NCI-H187 treated with DMSO at 0.1 percent for 48 hours (cell line): ENCODE results near the gene MYOZ2.
"Not testable (repeated sequence)": the region's sequence is repeated elsewhere in the genome, so short reads cannot be mapped to it uniquely, and the experiment has no call there.

Experiments
- DNase-seq: peaks from one replicate; lab custom pipeline; 2025; lab: John Stamatoyannopoulos, UW

Gene MYOZ2

DNA sequence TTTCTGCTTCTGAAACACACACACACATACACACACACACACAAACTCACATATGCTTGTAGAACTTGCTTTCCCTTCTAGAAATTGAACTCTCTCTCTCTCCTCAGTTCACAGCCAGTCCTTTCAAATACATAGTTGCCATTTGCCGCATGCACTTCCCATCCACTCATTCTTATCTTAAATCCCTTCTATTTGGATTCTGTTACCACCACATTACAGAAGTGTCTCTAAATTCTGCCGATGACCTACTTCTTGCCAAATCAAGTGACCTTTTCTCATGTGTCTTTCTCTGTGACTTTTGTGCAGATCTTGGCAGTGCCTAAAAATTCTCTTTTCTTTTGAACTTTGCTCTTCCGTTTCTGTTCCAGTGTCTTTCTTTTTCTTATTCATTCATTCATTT is 7.5 kb upstream of the MYOZ2 start:
- no peak for DNase-seq

DNA sequence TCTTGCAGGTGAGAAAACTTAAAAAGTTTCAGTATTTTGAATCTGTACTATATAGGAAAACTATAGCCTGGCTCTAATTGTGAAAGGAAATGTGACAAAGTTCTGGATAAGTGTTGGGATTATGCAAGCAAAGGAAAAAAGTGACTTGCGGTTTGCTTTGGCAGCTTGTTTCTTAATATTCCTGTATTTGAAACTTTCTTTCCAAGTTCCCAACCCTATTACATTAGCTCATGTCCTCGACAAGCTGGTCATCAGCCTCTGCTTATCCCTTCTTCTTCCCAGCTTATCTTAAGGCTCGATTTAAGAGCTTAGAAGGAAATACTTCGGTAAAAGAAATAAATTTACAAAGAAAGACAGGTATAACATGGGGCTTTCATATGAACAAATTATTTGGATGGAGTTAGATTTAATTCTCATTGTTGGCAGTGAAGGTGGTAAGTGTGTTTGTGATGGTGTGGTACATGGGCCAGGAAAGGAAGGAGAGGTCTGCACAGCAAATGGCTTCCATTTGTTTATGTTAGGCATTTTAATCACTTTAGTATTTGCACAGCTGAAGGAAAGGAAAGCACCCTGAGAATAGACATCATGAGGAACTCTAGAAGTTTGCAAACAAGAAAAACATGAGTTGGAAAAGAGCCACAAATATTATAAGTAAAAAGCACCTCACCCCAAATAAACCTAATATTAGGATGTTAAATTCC is 5.1 kb upstream of the MYOZ2 start:
- no peak for DNase-seq

DNA sequence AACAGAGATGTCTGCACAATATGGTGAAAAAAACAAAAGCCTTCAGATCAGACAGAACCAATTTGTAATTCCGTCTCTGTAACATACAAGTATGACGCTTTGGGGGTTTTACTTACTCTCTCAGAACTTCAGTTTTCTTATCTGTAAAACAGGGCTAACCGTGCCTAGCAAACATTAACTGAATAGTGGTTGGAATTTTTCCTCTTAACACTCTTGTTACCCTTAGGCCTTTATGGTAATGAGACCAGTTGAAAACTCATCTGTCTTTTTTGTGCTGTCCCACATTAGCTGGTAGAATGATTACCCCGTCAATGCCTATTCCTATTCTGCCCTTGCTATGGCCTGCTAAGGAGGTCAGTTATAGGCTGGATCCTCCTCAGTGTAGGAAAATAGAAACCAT is 4.5 kb upstream of the MYOZ2 start:
- DNase-seq, result no peak

DNA sequence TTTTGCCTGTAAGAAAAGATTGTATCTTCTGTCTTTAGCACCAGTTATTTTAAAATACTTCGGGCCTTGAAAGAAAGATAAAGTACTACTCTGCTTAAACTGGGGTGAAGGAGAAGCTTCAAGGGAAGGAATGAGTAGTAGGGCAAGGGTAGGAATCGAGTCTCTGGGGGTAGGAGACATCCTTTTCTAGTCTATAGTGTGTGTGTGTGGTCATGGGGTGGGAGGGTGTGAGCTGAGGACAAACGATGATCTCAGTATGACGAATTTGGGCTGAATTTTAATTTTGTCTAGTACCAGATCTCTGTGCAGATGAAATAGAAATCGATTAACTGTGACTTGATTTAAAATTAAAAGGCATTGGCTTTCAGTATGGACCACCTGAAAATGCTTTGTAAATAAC is 3.3 kb upstream of the MYOZ2 start:
- no peak for DNase-seq

DNA sequence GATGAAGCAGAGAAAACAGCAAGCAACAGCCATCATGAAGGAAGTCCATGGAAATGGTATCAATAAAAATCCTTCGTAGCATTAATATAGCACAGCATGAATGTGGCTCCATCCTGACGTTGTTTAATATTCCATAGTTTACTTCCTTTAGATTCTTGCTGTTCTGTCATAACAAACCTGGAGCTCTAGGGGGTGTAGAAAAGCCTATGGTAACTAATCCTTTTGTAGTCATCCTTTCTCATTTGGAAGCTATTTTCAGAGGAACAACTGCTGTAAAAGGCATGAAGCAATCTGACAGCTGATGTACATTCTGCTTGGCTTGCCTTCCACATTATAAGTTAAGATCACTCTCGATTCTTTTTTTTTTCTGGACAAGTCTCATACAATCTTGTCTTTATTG is 914 bp downstream of the MYOZ2 start:
- DNase-seq, result no peak

DNA sequence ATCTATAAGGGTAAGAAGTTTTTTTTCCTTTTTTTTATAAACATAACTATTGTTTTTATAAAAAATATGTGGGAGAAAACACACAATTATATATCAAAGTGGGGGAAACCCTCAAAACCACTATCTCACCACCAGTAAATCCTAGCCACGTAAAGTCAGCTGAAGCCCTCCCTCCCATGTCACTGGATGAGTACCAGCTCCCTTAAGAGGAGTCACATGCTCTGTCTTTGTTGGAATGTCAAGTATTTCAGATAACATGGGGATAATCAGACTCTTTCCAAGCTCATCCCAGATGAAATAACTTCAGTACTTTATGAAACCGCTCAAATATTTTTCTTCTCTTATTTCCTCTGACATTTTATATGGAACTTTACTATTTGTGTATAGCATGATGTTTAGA is 2.4 kb downstream of the MYOZ2 start:
- no peak for DNase-seq

DNA sequence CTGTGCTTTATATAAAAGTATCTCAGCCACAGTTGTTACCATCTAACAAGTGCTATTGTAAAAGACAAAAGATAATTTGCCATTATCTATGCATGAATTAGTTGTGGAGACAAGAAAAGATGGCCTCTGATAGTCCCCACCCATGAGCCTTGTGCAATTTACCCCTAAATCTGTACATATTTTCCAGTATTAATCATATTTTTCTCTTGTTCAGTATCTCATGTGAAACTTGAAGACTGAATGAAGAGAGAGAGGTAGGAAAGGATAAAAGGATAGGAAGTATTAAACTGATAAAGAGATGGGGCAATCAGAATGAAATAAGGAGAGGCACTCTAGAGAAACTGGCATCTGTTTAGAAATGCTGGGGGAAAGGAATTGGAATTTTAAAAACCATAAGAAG is 3.7 kb downstream of the MYOZ2 start:
- no peak for DNase-seq

DNA sequence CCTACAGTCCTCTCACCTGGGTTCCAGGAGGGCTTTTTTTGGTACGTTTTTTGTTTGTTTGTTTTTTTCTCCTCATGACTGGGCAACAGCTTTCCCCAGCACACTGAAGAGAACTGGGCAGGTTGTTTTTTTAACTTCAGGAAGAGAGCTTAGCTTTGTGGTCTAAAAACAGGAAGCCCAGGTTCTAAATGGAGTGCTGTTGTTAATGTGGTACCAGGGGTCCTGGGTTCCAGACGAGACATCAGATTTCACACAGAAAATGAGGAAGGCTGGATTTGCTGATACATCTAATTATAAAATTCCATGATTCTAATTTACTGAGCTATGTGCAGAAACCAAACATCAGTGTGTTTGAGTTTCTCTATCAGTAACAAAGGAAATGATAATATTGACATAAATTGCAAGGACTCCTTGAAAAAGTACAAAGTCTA is 4.2 kb downstream of the MYOZ2 start:
- DNase-seq, result no peak

DNA sequence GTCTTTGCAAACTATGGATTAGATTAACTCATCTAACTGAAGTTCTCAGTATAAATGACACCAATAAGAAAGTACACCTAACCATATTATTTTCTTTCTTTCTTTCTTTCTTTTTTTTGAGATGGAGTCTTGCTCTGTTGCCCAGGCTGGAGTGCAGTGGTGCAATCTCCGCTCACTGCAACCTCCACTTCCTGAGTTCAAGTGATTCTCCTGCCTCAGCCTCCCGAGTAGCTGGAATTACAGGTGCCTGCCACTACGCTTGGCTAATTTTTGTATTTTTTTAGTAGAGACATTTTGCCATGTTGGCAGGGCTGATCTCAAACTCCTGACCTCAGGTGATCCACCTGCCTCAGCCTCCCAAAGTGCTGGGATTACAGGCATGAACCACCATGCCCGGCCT is 5.7 kb downstream of the MYOZ2 start:
- not testable (repeated sequence) for DNase-seq

DNA sequence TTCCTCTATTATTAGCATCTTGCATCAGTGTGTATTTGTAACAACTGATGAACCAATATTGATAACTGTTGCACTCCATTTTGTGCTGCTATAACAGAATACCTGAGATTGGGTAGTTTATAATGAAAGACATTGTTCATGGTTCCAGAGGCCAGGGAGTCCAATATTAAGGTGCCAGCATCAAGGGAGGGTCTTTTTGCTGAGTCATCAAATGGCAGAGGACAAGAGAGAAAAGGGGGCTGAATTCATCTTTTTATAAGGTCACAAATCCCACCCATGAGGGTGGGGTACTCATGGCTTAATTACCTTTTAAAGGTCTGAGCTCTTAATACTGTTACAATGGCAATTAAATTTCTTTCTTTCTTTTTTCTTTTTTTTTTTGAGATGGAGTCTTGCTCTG is 7.2 kb downstream of the MYOZ2 start:
- DNase-seq, result no peak

DNA sequence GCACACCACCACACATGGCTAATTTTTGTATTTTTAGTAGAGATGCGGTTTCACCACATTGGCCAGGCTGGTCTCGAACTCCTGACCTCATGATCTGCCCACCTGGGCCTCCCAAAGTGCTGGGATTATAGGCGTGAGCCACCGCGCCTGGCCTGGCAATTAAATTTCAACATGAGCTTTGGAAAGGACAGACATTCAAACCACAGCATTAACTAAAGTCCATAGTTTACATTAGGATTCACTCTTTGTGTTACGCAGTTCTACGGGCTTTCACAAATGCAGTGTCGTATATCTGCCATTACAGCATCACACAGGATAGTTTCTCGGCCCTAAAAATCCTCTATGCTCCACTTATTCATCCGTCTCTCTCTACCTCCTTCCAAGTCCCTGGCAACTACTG is 7.7 kb downstream of the MYOZ2 start:
- DNase-seq, result not testable (repeated sequence)

DNA sequence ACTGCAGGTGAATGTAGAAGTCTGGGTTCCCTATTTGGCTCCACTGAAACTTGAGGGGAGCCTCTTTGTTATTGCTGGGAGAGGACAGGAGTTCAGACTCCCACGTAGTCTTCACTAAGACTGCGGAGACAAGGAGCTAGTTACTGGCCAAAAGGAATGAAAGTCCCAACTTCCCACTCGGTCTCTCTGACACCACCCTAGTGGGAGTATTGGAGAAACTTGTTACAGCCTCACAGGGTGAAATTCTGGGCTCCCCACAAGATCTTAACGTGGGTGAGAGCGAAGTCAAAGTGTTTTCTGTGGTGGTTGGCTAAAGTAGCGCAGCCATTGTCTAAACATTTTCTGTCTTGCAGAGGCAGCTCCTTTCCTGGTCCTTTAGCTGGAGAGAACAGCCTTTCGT is 13.5 kb downstream of the MYOZ2 start:
- no peak for DNase-seq

DNA sequence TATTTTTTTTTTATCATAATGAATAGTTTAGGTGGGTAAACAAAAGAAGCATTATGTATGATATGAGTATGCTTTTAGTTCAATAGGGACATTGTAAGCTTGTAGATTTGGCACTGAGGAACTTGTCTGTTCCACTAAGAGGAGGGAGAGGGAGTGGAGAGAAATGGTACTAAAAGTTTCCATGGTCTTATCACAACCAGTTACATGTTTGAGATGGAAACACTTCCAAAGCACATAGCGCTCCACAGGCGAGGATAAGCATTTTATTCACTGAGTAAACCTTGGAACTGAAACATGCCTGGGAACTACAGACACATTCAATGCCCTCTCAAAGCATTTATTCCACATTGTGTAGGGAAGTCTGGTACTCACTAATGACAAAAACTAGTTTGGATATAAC is 15.5 kb downstream of the MYOZ2 start:
- no peak for DNase-seq

DNA sequence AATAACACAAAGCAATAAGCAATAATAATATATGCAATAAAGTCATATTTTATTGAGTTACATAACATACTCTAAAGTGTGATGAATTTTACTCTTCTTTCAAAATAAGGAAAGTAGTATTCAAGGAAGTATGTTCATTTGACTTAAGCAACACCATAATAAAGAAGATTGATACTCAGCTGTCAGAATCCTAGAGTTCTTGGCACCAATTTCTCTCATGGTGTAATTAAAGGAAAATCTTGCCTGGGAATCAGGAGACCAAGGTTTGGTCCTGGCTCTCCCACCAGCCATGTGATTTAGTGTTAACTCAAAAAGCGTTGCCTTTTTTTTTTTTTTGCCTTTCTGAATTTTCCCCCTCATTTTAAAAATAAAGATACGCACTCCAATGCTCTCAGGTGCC is 17.1 kb downstream of the MYOZ2 start:
- DNase-seq, result no peak

DNA sequence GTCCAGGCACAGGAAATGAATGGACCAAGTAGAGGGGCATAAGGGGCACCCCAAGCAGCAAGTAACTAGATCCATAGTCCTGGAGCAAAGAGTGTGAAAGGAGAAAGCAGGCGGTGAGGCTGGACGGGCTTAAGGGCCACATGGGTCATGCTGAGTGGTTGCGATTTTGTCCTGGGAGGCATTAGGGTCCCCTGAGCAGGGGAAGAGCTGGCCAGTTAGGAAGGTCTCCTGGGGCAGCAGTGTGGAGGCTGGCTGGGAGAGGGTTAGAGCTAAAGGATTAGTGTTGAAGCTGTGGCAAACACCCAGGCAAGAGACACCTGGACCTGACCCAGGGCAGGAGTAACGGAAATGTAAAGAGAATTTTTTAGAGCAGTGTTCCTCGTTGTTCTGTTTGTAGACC is 26.5 kb downstream of the MYOZ2 start:
- DNase-seq, result no peak

DNA sequence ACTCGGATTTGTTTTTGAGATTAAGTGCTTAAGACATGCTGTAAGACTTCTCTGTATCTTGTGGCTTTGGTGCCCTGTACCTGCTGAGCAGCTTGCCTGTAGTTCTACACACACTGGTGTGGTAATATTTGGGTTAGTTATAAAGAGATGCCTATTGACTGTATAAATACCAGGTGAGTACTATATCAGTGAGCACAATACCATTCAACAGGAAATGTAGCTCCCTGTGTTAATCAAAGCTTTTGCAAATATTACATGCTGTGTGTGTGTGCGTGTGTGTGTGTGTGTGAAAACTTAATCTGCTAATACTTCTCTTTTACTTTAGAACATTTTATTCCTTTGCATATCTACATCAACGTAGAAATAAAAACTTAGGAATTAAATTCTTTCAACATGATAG is 30.1 kb downstream of the MYOZ2 start:
- DNase-seq, result no peak

DNA sequence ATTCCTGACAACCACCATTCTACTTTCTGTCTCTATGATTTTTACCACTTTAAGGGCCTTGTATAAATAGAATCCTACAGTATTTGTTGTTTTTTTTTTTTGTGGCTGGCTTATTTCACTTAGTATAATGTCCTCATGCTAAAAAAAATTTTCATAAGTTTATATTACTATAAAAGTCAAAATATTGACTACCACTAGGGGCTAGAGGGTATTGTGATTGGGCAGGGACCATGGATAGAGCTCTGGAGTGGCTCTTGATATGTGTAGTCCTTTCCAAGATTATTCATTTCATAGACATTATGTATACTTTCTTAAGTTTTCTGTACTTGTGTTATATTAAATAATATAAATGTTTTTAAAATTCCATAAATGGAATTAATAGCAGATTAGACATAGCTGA is 34.6 kb downstream of the MYOZ2 start:
- DNase-seq, result no peak

DNA sequence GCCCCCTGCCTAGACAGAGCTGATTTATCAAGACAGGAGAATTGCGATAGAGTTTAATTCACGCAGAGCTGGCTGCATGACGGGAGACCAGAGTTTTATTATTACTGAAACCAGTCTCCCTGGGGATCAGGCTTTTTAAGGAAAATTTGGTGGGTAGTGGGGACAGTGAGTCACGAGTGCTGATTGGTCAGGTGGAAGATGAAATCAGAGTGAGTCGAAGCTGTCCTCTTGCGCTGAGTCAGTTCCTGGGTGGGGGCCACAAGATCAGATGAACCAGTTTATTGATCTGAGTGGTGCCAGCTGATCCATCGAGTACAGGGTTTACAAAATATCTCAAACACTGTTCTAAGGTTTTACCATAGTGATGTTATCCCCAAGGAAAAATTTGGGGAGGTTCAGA is 36.6 kb downstream of the MYOZ2 start:
- no peak for DNase-seq

DNA sequence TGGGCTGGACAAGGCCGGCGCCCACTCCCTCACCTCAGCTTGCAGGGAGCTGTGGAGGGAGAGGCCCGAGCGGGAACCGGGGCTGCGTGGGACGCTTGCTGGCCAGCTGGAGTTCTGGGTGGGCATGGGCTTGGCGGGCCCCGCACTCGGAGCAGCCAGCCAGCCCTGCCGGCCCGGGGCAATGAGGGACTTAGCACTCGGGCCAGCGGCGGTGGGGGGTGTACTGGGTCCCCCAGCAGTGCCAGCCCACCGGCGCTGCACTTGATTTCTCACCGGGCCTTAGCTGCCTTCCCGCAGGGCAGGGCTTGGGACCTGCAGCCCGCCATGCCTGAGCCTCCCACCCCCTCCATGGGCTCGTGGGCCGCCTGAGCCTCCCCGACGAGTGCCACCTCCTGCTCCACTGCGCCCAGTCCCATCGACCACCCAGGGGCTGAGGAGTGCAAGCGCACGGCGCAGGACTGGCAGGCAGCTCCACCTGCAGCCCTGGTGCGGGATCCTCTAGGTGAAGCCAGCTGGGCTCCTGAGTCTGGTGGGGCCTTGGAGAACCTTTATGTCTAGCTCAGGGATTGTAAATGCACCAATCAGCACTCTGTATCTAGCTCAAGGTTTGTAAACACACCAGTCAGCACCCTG is 38.2 kb downstream of the MYOZ2 start:
- not testable (repeated sequence) for DNase-seq

DNA sequence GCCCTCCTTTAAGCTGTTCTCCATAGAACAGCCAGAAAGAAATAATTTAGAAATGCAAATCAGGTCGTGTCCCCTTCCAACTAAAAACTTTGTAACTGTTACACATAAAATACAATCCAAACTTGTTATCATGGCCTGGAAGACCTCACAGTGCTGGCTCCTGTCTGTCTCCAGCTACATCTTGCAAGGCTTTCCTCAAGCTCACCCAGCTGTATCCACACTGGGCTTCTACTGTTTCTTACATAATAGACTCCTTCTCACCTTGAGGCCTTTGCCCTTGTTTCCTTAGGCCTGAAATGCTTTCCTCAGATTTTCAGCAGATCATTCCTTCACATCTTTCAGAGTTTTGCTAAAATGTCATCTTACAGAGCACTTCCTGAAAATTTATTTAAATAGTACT is 43.4 kb downstream of the MYOZ2 start:
- no peak for DNase-seq

DNA sequence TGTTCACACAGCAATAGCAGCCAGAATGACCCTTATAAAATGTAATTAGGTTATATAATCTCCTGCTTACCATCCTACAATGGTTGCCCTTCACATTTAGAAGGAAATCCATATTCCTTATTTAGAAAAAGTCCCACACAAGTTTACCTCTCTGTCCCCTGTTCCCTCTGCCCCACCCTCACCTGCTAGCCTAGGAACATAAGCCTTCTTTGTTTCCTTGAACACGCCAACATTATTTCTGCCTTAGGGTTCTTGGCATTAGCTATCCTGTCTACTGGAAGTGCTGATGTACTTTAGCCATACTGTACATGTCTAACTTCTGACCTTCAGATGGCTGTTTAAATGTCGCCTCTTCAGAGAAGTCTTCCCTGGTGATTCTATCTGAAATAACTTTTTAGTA is 48.5 kb downstream of the MYOZ2 start:
- DNase-seq, result no peak

DNA sequence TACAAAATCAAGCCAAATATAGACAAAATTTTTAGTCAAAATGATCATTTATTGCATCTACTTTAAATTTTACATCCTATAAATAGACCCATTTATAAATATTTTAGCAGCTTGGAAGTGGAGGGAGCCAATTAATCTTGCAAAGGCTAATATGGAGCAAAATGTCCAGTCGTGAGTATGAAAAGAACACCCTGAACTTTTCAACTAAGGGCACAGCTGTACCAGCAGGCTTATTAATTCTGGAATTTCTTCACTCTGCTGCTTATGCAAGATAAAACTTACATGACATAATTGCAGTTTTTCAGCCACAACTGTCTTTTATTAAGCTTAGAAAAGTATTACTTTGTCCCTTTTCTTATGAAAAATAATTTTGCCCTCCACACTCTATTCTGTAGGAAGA is 54.0 kb downstream of the MYOZ2 start:
- no peak for DNase-seq

DNA sequence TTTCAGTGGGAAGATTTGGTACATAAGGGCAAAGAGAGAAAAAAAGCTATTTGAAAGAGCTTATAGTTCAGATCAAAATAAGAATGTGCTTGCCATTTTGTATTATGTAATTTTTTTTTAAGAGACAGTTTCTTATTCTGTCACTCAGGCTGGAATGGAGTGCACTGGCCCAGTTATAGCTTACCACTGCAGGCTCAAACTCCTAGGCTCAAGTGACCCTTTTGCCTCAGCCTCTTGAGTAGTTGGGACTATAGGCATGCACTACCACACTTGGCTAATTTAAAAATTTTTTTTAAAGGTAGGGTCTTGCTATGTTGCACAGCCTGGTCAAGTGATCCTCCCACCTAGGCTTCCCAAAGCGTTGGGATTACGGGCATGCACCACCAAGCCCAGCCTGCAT is 54.7 kb downstream of the MYOZ2 start:
- no peak for DNase-seq

DNA sequence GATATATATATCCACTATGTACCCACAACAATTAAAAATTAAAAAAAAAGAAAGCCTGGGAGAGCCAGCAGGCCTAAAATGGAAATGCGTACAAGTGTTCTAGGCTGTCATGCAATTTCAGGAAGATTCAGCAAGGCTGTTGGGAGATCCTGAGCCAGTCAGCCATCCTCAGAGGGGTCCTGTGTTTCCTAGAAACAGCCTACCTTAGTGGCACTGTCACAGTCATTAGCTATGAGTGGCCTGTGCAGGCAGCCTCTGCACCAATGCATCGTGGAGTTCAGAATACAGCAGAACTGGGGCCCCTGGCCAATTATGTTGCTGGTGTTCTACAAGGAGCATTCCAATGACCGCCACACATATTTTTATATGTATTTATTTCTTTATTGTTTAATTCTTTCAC is 55.9 kb downstream of the MYOZ2 start:
- no peak for DNase-seq
